Measurements from ENCODE around the gene SLC7A7.
A peak's percentile ranks its signal among the peaks of the same experiment; 100 is the strongest.
"Not testable (repeated sequence)": the region's sequence is repeated elsewhere in the genome, so short reads cannot be mapped to it uniquely, and the experiment has no call there.

The SLC7A7 gene

GRCh38 chr14:22811722-22812121, 3.5 kb downstream of the SLC7A7 start:
- Histone ChIP-seq H3K4me3 (ENCODE audit: low read length) (no peak overlapping the region), H3K9me2 (replicated peaks; ENCODE audit: insufficient read depth, low read length) (no peaks in the 10 kb centered on the region), H2AFZ (ENCODE audit: low read length) (no peak overlapping the region), H3K4me1 (ENCODE audit: low read length) (peaks cover 18% of the 10 kb centered on the region), H3K27ac (ENCODE audit: low read length) (peak overlapping the region; percentile 73; the same call in 1 of the 2 replicates), H3K79me2 (ENCODE audit: low read length) (no peaks in the 10 kb centered on the region), H3K9me3 (replicated peaks; ENCODE audit: insufficient read depth, low read length) (no peaks in the 10 kb centered on the region), H3K9ac (ENCODE audit: low read length) (no peak overlapping the region), H3K36me3 (replicated peaks; ENCODE audit: insufficient read depth, low read length) (no peaks in the 10 kb centered on the region), H4K20me1 (ENCODE audit: insufficient read depth, low read length) (no peaks in the 10 kb centered on the region), H3F3A (ENCODE audit: insufficient read depth, low read length) (peaks cover 4% of the 10 kb centered on the region), H3K27me3 (replicated peaks; ENCODE audit: insufficient read depth, low read length) (no peaks in the 10 kb centered on the region), H3K4me2 (ENCODE audit: low read depth, low read length) (peak overlapping the region; percentile 63; the same call in 1 of the 2 replicates)
- TF ChIP-seq EZH2 (optimal IDR thresholded peaks at IDR 0.05; ENCODE audit: low read depth, low read length) (no peak), EZH2phosphoT487 (IDR thresholded peaks at IDR 0.05; ENCODE audit: low read length) (no peak)
- TF ChIP-seq, protein P1, sequence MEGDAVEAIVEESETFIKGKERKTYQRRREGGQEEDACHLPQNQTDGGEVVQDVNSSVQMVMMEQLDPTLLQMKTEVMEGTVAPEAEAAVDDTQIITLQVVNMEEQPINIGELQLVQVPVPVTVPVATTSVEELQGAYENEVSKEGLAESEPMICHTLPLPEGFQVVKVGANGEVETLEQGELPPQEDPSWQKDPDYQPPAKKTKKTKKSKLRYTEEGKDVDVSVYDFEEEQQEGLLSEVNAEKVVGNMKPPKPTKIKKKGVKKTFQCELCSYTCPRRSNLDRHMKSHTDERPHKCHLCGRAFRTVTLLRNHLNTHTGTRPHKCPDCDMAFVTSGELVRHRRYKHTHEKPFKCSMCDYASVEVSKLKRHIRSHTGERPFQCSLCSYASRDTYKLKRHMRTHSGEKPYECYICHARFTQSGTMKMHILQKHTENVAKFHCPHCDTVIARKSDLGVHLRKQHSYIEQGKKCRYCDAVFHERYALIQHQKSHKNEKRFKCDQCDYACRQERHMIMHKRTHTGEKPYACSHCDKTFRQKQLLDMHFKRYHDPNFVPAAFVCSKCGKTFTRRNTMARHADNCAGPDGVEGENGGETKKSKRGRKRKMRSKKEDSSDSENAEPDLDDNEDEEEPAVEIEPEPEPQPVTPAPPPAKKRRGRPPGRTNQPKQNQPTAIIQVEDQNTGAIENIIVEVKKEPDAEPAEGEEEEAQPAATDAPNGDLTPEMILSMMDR (IDR thresholded peaks at IDR 0.05; ENCODE audit: low read length), result no peak
- DNase-seq, result peak; percentile 23

- no peak overlapping the region for H3K9ac ChIP-seq (ENCODE audit: low read length)
- no peaks in the 10 kb centered on the region for H3K27me3 ChIP-seq (replicated peaks; ENCODE audit: insufficient read depth, low read length)
- H3K9me3 ChIP-seq (replicated peaks; ENCODE audit: insufficient read depth, low read length), result no peaks in the 10 kb centered on the region
- H3K4me3 ChIP-seq (ENCODE audit: low read length), result no peak overlapping the region
- no peak overlapping the region for H2AFZ ChIP-seq (ENCODE audit: low read length)
- H3K79me2 ChIP-seq (ENCODE audit: low read length), result no peaks in the 10 kb centered on the region
- no peak for TF ChIP-seq EZH2phosphoT487 (IDR thresholded peaks at IDR 0.05; ENCODE audit: low read length)
- TF ChIP-seq, protein P1 (IDR thresholded peaks at IDR 0.05; ENCODE audit: low read length), result no peak
- DNase-seq, result no peak
- no peaks in the 10 kb centered on the region for H3K36me3 ChIP-seq (replicated peaks; ENCODE audit: insufficient read depth, low read length)
- no peaks in the 10 kb centered on the region for H4K20me1 ChIP-seq (ENCODE audit: insufficient read depth, low read length)
- no peak overlapping the region for H3K4me2 ChIP-seq (ENCODE audit: low read depth, low read length)
- H3K9me2 ChIP-seq (replicated peaks; ENCODE audit: insufficient read depth, low read length), result no peaks in the 10 kb centered on the region
- H3K4me1 ChIP-seq (ENCODE audit: low read length), result 0 out of 2 replicates have a peak, but pooled peaks cover 3% of the 10 kb centered on the region
- H3F3A ChIP-seq (ENCODE audit: insufficient read depth, low read length), result peaks cover 4% of the 10 kb centered on the region; the same call in 1 of the 2 replicates
- H3K27ac ChIP-seq (ENCODE audit: low read length), result no peak overlapping the region
These were observed 6.6 kb downstream of the SLC7A7 start for GRCh38 chr14:22808388-22809209.

DNA sequence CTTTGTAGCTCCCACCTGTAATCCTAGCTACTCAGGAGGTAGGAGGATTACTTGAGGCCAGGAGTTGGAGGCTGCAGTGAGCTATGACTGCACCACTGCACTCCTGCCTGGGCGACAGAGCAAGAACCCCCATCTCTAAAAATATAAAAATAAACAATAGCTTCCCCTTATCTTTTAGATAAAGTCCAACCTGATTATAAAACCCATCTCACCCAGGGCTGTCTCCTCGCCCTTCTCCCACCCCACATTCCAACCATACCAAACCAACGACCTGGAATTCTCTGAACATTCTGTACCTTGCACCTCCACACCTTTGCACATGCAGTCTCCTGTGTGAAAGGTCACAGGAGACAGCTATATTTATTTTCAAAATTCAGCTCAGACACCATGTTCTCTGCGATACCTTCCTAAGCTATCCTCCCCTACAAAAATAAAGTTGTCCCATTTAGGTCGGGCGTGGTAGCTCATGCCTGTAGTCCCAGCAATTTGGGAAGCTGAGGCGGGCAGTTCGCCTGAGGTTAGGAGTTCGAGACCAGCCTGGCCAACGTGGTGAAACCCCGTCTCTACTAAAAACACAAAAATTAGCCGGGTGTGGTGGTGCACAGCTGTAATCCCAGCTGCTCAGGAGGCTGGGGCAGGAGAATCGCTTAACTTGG, 7.7 kb downstream of the SLC7A7 start:
- H3K4me1 ChIP-seq (ENCODE audit: low read length), result 0 out of 2 replicates have a peak, but pooled peaks cover 3% of the 10 kb centered on the region

DNA sequence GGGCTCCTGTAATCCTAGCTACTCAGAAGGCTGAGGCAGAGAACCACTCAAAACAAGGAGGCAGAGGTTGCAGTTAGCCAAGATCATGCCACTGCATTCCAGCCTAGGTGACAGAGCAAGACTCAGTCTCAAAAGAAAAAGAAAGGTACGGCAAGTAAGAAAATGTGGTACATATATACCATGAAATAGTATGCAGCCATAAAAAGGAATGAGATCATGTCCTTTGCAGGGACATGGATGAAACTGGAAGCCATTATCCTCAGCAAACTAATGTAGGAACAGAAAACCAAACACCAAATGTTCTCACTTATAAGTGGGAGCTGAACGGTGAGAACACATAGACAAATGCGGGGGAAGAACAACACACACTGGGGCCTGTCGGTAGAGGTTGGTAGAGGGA, 10.0 kb downstream of the SLC7A7 start:
- H3K9me2 ChIP-seq (replicated peaks; ENCODE audit: insufficient read depth, low read length); H3K27me3 ChIP-seq (replicated peaks; ENCODE audit: insufficient read depth, low read length); H3K4me2 ChIP-seq (ENCODE audit: low read depth, low read length); H3K27ac ChIP-seq (ENCODE audit: low read length); H3K4me3 ChIP-seq (ENCODE audit: low read length); H3K9ac ChIP-seq (ENCODE audit: low read length); H3K9me3 ChIP-seq (replicated peaks; ENCODE audit: insufficient read depth, low read length); H2AFZ ChIP-seq (ENCODE audit: low read length); H3K36me3 ChIP-seq (replicated peaks; ENCODE audit: insufficient read depth, low read length); DNase-seq; H3K79me2 ChIP-seq (ENCODE audit: low read length); H3F3A ChIP-seq (ENCODE audit: insufficient read depth, low read length); H3K4me1 ChIP-seq (ENCODE audit: low read length); H4K20me1 ChIP-seq (ENCODE audit: insufficient read depth, low read length): not testable (repeated sequence)

More for the DNA sequence above, 7.7 kb downstream of the SLC7A7 start:
- H3K9ac ChIP-seq (ENCODE audit: low read length), result no peak overlapping the region
- H3K4me2 ChIP-seq (ENCODE audit: low read depth, low read length), result no peak overlapping the region
- H3K9me3 ChIP-seq (replicated peaks; ENCODE audit: insufficient read depth, low read length), result no peaks in the 10 kb centered on the region
- no peaks in the 10 kb centered on the region for H3K27me3 ChIP-seq (replicated peaks; ENCODE audit: insufficient read depth, low read length)
- no peak overlapping the region for H3K27ac ChIP-seq (ENCODE audit: low read length)
- no peak overlapping the region for H3K4me3 ChIP-seq (ENCODE audit: low read length)
- no peak for DNase-seq
- TF ChIP-seq EZH2 (optimal IDR thresholded peaks at IDR 0.05; ENCODE audit: low read depth, low read length) (no peak), EZH2phosphoT487 (IDR thresholded peaks at IDR 0.05; ENCODE audit: low read length) (no peak)
- TF ChIP-seq, protein P1 (IDR thresholded peaks at IDR 0.05; ENCODE audit: low read length), result no peak
- H3K9me2 ChIP-seq (replicated peaks; ENCODE audit: insufficient read depth, low read length), result no peaks in the 10 kb centered on the region
- H3F3A ChIP-seq (ENCODE audit: insufficient read depth, low read length), result peaks cover 4% of the 10 kb centered on the region; the same call in 1 of the 2 replicates
- H3K79me2 ChIP-seq (ENCODE audit: low read length), result no peaks in the 10 kb centered on the region
- H3K36me3 ChIP-seq (replicated peaks; ENCODE audit: insufficient read depth, low read length), result no peaks in the 10 kb centered on the region
- no peak overlapping the region for H2AFZ ChIP-seq (ENCODE audit: low read length)
- no peaks in the 10 kb centered on the region for H4K20me1 ChIP-seq (ENCODE audit: insufficient read depth, low read length)
